ENCODE measurements around the gene LTF.
"Not testable (repeated sequence)": the region's sequence is repeated elsewhere in the genome, so short reads cannot be mapped to it uniquely, and the experiment has no call there.

LTF gene

DNA sequence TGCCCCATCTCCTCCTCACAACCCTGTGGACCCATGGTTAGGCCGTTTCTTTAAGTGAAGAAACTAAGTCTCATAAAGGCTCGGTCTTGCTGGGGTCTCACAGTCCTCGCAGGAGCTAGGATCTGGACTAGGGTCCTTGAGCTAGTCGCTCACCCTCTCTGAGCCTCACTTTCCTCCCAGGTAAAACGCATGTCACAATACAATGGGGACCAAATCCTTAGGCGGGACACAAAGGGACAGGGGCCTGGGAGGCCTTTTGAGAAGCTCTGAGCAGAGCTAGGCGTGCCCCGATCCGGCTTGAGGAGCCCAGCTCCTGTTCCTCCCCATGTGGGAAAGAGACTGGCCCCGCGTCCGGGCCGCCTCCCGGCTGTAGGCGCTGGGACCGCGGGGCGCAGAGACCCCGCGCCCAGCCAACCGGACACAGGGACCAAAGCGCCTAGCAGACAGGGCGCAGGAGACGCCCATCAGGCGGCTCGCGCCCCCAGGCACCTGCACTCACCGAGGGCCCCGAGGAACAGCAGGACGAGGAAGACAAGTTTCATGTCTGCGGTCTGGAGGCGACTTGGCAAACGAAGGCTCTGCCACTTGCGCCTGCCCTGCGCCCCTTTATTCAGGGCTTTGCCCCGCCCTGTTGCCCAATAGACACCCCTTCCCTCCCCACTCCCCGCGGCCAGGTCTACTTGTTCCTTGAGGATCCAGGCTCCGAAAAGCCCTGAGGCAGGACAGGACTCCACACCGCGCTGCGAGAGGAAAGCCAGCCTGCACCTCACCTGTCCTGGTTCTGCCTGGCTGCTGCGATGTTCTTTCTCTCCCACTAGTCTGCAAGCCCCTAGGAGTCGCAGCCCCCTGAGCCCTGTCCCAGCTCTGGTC lies at the start of gene LTF:
Gene LTF, minus strand, starts transcription at position 580 of the 870 bp plus-strand sequence. Its CDS starts 38 bp downstream, at position 542.
- no peak for DNase-seq (ENCODE audit: low read depth)

- no peak for DNase-seq (ENCODE audit: low read depth)
Measured at GRCh38 chr3:46512191-46512749, 47.6 kb upstream of the LTF start.

GRCh38 chr3:46509661-46510187 lies 45.0 kb upstream of the LTF start:
- DNase-seq (ENCODE audit: low read depth) = no peak

DNA sequence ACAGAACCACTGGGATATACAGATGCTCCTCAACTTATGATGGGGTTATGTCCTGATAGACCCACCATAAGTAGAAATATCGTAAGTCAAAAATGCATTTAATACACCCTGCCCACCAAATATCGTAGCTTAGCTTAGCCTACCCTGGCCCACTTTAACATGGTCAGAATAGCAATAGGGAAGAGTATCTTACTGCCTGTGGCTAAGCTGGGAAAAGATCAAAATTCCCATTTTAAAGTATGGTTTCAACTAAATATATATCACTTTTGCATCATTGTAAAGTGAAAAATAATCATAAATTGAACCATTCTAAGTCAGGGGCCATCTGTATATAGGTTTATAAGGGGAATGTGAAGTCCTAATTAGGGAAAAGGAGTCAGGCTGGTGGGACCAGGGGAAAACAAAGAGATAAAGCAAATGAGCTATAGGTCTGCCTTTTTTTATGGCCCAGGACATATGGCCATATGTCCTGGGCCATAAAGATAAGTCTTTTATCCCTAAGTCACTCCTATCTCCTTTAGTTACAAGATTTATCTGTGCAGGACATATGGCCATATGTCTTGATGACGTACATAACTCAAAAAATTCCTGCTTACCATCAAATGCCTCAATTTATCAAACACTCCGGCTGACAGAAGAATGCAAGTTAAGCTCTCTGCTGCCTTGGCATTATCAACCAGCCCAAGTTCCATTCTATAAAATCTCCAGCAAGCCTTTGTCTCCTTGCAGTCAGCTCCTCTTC lies 44.3 kb upstream of the LTF start:
- no peak for DNase-seq (ENCODE audit: low read depth)

DNA sequence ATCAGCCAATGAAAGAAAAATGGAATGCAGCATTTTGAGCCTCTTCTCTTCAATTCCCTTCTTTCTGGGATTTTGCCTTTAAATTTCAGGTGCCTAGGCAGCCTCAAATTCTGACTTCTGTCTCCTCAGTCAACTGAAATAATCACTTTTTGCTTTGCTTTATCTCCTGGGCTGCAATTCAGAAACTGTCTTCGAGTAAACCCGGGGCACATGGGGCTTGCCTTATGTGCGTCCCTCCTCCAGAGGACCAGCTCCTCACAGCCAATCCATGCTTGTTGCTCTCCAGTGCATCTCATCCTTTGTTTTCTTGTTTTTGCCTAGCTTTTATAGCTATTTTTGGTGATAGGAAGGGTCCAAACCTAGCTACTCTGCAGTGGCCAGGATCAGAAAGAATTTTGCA lies 41.8 kb upstream of the LTF start:
- DNase-seq (ENCODE audit: low read depth) = no peak

GRCh38 chr3:46505953-46506352 lies 41.2 kb upstream of the LTF start:
- no peak for DNase-seq (ENCODE audit: low read depth)

GRCh38 chr3:46504789-46505188 lies 40.1 kb upstream of the LTF start:
- no peak for DNase-seq (ENCODE audit: low read depth)

DNA sequence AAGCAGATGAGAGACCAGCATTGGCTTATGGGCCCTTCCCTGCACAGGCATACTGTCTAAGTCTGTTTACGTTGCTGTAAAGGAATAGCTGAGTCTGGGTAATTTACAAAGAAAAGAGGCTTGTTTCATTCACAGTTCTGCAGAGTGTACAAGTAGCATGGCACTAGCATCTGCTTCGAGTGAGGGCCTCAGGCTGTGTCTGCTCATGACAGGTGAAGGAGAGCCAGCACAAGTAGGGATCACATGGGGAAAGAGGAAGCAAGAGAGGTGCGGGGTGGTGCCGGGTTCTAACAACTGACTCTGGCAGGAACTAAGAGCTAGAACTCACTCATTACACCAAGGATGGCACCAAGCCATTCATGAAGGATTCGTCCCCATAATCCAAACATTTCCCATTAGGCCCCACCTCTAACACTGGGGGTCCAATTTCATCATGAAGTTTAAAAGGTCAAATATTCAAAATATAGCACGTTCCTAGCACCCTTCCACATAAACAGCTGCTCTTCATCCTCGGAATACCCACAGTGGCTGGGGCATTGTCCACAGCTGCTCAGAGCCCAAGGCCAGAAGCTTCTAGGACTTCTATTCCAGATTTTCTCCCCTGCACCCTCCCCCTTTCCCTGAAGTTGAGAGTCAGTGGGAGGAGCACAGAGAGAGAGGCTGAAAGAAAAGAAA lies 38.6 kb upstream of the LTF start:
- DNase-seq (ENCODE audit: low read depth) = no peak

DNA sequence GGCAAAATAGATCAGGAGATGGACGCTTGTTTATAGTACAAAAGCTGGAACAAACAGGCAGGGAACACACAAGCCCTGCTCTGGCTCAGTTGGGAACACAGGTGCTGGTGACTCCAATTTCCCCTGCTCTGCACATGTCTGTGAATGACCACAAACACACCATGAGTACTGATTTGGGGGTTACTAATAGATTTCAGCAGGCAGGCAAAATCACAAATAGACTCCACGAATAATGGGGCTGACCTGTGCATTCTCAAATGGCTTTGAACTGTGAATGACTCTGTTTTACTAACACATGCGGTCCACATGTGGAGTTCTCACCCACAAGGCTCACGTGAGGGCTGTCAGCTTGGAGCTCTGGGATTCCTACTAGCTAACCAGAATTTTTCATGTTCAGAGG lies 37.0 kb upstream of the LTF start:
- DNase-seq (ENCODE audit: low read depth) = no peak

GRCh38 chr3:46500656-46501635 lies 36.2 kb upstream of the LTF start:
- peak; percentile 65 for DNase-seq (ENCODE audit: low read depth)

- no peak for DNase-seq (ENCODE audit: low read depth)
Measured at GRCh38 chr3:46498916-46499519, 34.3 kb upstream of the LTF start.

- DNase-seq (ENCODE audit: low read depth) = no peak
Measured at GRCh38 chr3:46497556-46498265, 33.0 kb upstream of the LTF start, which contains the start of gene RTP3. Gene RTP3 (plus strand): TSS chr3:46497976. CDS start chr3:46498063, 87 bp downstream.

DNA sequence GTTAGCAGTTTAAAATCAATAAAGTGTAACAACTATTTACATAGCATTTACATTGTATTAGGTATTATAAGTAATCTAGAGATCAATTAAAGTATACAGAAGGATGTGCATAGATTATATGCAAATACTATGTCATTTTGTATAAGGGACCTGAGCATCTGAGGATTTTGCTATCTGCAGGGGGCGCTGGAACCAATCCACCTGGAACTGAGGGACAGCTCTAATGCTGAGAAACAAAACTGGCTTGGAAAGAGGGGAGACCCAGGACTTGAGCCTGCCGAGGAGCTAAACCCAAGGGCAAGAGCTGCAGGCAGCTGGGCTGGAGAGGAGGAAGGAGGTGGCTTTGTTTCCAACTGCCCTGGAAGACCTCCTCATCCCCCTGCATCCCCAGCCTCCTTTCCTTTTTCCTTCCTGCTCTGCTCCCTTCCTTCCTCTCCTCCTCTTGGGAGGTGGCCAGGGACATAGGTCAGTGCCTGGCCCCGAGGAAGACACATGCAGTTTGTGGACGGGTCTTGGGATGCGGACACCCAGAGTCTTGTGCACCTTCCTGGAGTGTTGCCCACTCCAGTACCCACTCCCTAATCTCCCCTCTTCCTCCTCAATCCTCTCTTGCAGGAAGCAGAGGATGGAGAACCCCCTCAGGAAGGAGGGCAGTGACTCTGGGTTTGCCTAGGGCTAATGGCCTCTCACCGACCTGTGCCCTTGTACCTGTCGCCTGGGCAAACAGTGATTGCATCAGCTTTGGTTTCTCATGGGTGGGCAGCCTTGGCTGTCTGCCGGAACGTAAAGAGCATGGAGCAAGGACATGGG lies 32.2 kb upstream of the LTF start:
- DNase-seq (ENCODE audit: low read depth) = no peak

DNA sequence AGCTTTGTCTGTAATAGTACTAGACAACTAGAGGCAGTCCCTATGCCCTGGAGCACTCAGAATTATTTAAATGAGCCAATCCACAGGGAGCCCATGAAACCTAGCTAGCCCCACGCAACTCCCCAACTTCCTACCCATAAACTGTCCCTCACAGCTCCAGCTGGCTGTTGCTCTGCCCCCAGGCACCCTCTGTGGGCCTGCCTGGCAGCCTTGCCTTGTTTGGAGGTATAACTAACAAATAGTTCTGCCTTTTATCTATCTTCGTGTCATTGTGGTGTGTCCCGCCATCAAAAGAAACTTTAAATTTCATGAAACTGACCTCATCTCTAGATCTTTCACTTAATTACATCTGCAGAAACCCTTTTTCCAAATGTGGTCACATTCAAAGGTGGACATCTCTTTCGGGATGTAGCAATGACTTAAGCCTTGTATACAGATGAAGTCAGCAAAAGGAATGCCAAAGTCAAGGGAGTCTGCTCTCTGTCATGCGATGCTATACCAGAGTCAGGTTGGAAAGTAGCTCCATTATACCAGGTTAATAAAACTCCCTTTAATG lies 31.3 kb upstream of the LTF start:
- DNase-seq (ENCODE audit: low read depth) = peak; percentile 80

GRCh38 chr3:46494491-46494890 lies 29.8 kb upstream of the LTF start:
- DNase-seq (ENCODE audit: low read depth) = not testable (repeated sequence)

DNA sequence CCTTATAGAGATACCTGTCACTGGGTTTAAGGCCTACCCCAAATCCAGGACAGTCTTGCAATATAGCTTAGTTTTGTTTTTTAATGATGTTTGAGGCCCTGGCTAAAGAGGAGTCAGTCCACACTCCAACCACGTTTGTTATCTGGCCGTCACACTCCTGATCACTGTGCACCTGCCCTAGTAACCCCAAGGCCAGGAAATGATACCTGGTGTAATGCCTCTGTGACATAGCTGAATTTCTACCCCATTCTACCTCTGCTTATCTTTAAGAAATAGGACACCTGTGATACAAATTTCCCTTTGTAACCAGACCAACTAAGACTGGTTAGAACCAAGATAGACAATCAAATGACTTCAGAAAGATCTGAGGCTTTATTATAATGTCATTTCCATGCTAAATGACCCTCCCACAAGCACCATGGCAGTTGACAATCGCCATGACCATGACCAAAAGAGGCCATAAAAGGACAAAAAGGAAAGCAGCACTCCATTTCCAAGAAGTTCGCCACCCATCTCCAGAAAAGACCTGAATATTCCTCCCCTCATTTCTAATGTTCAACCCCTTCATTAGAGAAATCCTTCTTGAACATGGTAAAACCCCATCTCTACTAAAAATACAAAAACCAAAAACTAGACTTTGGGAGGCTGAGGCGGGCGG lies 28.3 kb upstream of the LTF start:
- no peak for DNase-seq (ENCODE audit: low read depth)

GRCh38 chr3:46491089-46492070 lies 26.7 kb upstream of the LTF start:
- no peak for DNase-seq (ENCODE audit: low read depth)
